HG03045 (cell line): ENCODE results near the gene RIMS4.

Experiments used
- ATAC-seq: cut with Tn5 transposase; IDR thresholded peaks from one replicate; pipeline ENCODE4 v1.9.1; 2021; ENCODE audit warnings: mild to moderate bottlenecking, moderate library complexity; ENCODE audit not compliant: unreplicated experiment

RIMS4 gene

GRCh38 chr20:44810391-44811149 is at the start of gene RIMS4:
TSS of gene RIMS4 (minus strand) at chr20:44810546. CDS start at chr20:44810271, 275 bp downstream.
- no peak for ATAC-seq

GRCh38 chr20:44858606-44859360 is 48.4 kb upstream of the RIMS4 start:
- ATAC-seq = no peak

GRCh38 chr20:44856856-44857448 is 46.6 kb upstream of the RIMS4 start:
- no peak for ATAC-seq

GRCh38 chr20:44856442-44856841 is 46.1 kb upstream of the RIMS4 start:
- ATAC-seq = no peak

GRCh38 chr20:44851545-44851944 is 41.2 kb upstream of the RIMS4 start:
- no peak for ATAC-seq

- ATAC-seq = no peak
These were observed 40.5 kb upstream of the RIMS4 start for GRCh38 chr20:44850837-44851236.

- ATAC-seq = no peak
These were observed 39.9 kb upstream of the RIMS4 start for GRCh38 chr20:44850272-44850671.

GRCh38 chr20:44849703-44850102 is 39.4 kb upstream of the RIMS4 start:
- ATAC-seq = no peak

GRCh38 chr20:44848254-44849015 is 38.1 kb upstream of the RIMS4 start:
- ATAC-seq = no peak

GRCh38 chr20:44843876-44844275 is 33.5 kb upstream of the RIMS4 start:
- ATAC-seq = no peak

- ATAC-seq = no peak
These were observed 31.6 kb upstream of the RIMS4 start for GRCh38 chr20:44841955-44842354.

- ATAC-seq = no peak
These were observed 30.5 kb upstream of the RIMS4 start for GRCh38 chr20:44840826-44841225.

GRCh38 chr20:44839481-44839880 is 29.1 kb upstream of the RIMS4 start:
- no peak for ATAC-seq

GRCh38 chr20:44838521-44838920 is 28.2 kb upstream of the RIMS4 start:
- no peak for ATAC-seq

GRCh38 chr20:44837946-44838345 is 27.6 kb upstream of the RIMS4 start:
- ATAC-seq = no peak

- no peak for ATAC-seq
These were observed 26.3 kb upstream of the RIMS4 start for GRCh38 chr20:44836601-44837120.

- no peak for ATAC-seq
These were observed 25.4 kb upstream of the RIMS4 start for GRCh38 chr20:44835661-44836221.

- no peak for ATAC-seq
These were observed 24.8 kb upstream of the RIMS4 start for GRCh38 chr20:44835116-44835515.

- no peak for ATAC-seq
These were observed 24.3 kb upstream of the RIMS4 start for GRCh38 chr20:44834693-44835092.

GRCh38 chr20:44833437-44833836 is 23.1 kb upstream of the RIMS4 start:
- no peak for ATAC-seq

- no peak for ATAC-seq
These were observed 22.4 kb upstream of the RIMS4 start for GRCh38 chr20:44832724-44833123.
